ENCODE data around the gene ASB5. TPM values are rescaled to one million over a fixed set of nuclear protein-coding genes. Genes with fewer than 3 reads are reported as not detected.

Gene ASB5
- total and polyA plus RNA-seq, 9 of the 15 experiments (the other 6 are each of a cell fraction or from before 2014, with no cell fraction given) = not detected

GRCh38 chr4:176303938-176304337 lies 34.9 kb upstream of the ASB5 start:
- 0% methylated on average over 1 of the region's 1 CpG for whole genome bisulfite sequencing (ENCODE audit: insufficient coverage, low coverage, missing lambda C conversion rate)
- Histone ChIP-seq H3K27me3 (ENCODE audit: control insufficient read depth in 2 of 2, insufficient read depth in 2 of 2, low read length in 2 of 2) (no peaks in the 10 kb centered on the region), H4K20me1 (replicated peaks; ENCODE audit: control insufficient read depth, insufficient read depth, low read length) (no peaks in the 10 kb centered on the region), H3K9me3 (replicated peaks; ENCODE audit: control insufficient read depth, insufficient read depth, low read depth, low read length) (no peaks in the 10 kb centered on the region), H3K79me2 (ENCODE audit: control insufficient read depth, insufficient read depth, low read length) (no peaks in the 10 kb centered on the region), H2AFZ (ENCODE audit: low read depth, low read length) (no peak overlapping the region), H3K4me2 (ENCODE audit: insufficient read depth, low read length) (no peak overlapping the region), H3K4me3 (no peak overlapping the region), H3K36me3 (ENCODE audit: control insufficient read depth, insufficient read depth, low read length) (no peaks in the 10 kb centered on the region), H3K9ac (ENCODE audit: insufficient read depth in 1 of 2, low read depth in 2 of 2, low read length in 2 of 2) (no peak overlapping the region), H3K9me1 (ENCODE audit: control insufficient read depth, insufficient read depth, low read length) (no peaks in the 10 kb centered on the region), H3K27ac (ENCODE audit: extremely low read depth, low read depth, low read length) (no peak overlapping the region), H3K4me1 (replicated peaks in 1 of 2; ENCODE audit: control insufficient read depth in 2 of 2, insufficient read depth in 2 of 2, low read length in 2 of 2) (no peaks in the 10 kb centered on the region)
- in situ Hi-C loops (cut with MboI) = no loop called here
- DNase-seq (ENCODE audit: extremely low read depth in 1 of 4, low spot score in 3 of 4) (no peak), ATAC-seq (no peak), FAIRE-seq (no peak)
- no peak for TF ChIP-seq ZBTB2 (IDR thresholded peaks at IDR 0.05)
- TF ChIP-seq, protein P1, sequence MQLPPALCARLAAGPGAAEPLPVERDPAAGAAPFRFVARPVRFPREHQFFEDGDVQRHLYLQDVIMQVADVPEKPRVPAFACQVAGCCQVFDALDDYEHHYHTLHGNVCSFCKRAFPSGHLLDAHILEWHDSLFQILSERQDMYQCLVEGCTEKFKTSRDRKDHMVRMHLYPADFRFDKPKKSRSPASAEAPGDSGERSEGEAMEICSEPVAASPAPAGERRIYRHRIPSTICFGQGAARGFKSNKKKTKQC (CRISPR knock-in tag; IDR thresholded peaks at IDR 0.05) = no peak
- TF ChIP-seq TFAM (CRISPR knock-in tag; conservative IDR thresholded peaks at IDR 0.05) = no peak
- no peak for TF ChIP-seq ARID3B (CRISPR knock-in tag; IDR thresholded peaks at IDR 0.05; ENCODE audit: borderline replicate concordance)
- no peak for TF ChIP-seq NONO (IDR thresholded peaks at IDR 0.05; ENCODE audit: low read depth in 2 of 2, low read length in 1 of 2)
- no peak for TF ChIP-seq CBX5 (IDR thresholded peaks at IDR 0.05; ENCODE audit: borderline replicate concordance, low read depth)
- TF ChIP-seq, protein P2, sequence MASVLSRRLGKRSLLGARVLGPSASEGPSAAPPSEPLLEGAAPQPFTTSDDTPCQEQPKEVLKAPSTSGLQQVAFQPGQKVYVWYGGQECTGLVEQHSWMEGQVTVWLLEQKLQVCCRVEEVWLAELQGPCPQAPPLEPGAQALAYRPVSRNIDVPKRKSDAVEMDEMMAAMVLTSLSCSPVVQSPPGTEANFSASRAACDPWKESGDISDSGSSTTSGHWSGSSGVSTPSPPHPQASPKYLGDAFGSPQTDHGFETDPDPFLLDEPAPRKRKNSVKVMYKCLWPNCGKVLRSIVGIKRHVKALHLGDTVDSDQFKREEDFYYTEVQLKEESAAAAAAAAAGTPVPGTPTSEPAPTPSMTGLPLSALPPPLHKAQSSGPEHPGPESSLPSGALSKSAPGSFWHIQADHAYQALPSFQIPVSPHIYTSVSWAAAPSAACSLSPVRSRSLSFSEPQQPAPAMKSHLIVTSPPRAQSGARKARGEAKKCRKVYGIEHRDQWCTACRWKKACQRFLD (CRISPR knock-in tag; IDR thresholded peaks at IDR 0.05) = no peak
- TF ChIP-seq HEY1 (CRISPR knock-in tag; IDR thresholded peaks at IDR 0.05; ENCODE audit: borderline replicate concordance) = no peak
- TF ChIP-seq ZNF277 (CRISPR knock-in tag; IDR thresholded peaks at IDR 0.05; ENCODE audit: borderline replicate concordance) = no peak
- TF ChIP-seq ZNF212 (CRISPR knock-in tag; IDR thresholded peaks at IDR 0.05) = no peak
- no peak for TF ChIP-seq ZNF324 (CRISPR knock-in tag; IDR thresholded peaks at IDR 0.05)
- no peak for TF ChIP-seq ZNF785 (CRISPR knock-in tag; IDR thresholded peaks at IDR 0.05)
- no peak for TF ChIP-seq ZNF766 (CRISPR knock-in tag; conservative IDR thresholded peaks at IDR 0.05)
- intact Hi-C loops (cut with micrococcal nuclease) = no loop called here
- CTCF ChIA-PET (ENCODE audit: low intra/inter-chr PET ratio) = no interaction called here
- POLR2A ChIA-PET = no interaction called here
- no TSS peak for BruUV-seq (replicated peaks)
